H4 (cell line): Measurements from ENCODE around the gene IL12A. TPM values are rescaled to one million over a fixed set of nuclear protein-coding genes. Genes with fewer than 3 reads are reported as not detected.

ENCODE experiments used
- DNase-seq: peaks from one replicate; pipeline ENCODE4 v3.0.0-alpha.2; 2015; ENCODE audit warnings: low spot score
- total RNA-seq: library from RNA; depleted of rRNA; stranded (reverse); fragments of >200 nt; shearing (Covaris generic); gene quantifications from 2 replicates; pipeline ENCODE4 v1.2.3, GENCODE V29; 2014

Gene IL12A
- total RNA-seq, 1 experiment from 2014 or later: 2.1 TPM

GRCh38 chr3:159989973-159990846 is 1.6 kb downstream of the IL12A start:
- DNase-seq: no peak

- no peak for DNase-seq
These were observed 3.0 kb downstream of the IL12A start for GRCh38 chr3:159991591-159991990.

GRCh38 chr3:159992589-159992988 is 4.0 kb downstream of the IL12A start:
- no peak for DNase-seq

GRCh38 chr3:159994182-159994581 is 5.5 kb downstream of the IL12A start:
- no peak for DNase-seq

- DNase-seq: no peak
These were observed 6.5 kb downstream of the IL12A start for GRCh38 chr3:159995091-159995490.

GRCh38 chr3:159996018-159996417 is 7.4 kb downstream of the IL12A start:
- DNase-seq: no peak

GRCh38 chr3:159996959-159997358 is 8.3 kb downstream of the IL12A start:
- no peak for DNase-seq

- DNase-seq: no peak
These were observed 12.6 kb downstream of the IL12A start for GRCh38 chr3:160001148-160001760.

GRCh38 chr3:160001850-160002623 is 13.4 kb downstream of the IL12A start:
- DNase-seq: no peak

GRCh38 chr3:160003520-160004128 is 15.0 kb downstream of the IL12A start:
- DNase-seq: peak; percentile 67

- no peak for DNase-seq
These were observed 16.4 kb downstream of the IL12A start for GRCh38 chr3:160005004-160005403.

- peak; percentile 72 for DNase-seq
These were observed 17.9 kb downstream of the IL12A start for GRCh38 chr3:160006282-160007163.

- DNase-seq: no peak
These were observed 20.3 kb downstream of the IL12A start for GRCh38 chr3:160008961-160009360.

GRCh38 chr3:160009525-160009924 is 20.9 kb downstream of the IL12A start:
- DNase-seq: no peak

GRCh38 chr3:160010578-160010977 is 21.9 kb downstream of the IL12A start:
- no peak for DNase-seq

- DNase-seq: no peak
These were observed 23.5 kb downstream of the IL12A start for GRCh38 chr3:160012108-160012507.

GRCh38 chr3:160016972-160017371 is 28.3 kb downstream of the IL12A start:
- DNase-seq: no peak

- DNase-seq: no peak
These were observed 30.3 kb downstream of the IL12A start for GRCh38 chr3:160018959-160019358.

- no peak for DNase-seq
These were observed 31.5 kb downstream of the IL12A start for GRCh38 chr3:160020057-160020711.

- DNase-seq: no peak
These were observed 33.4 kb downstream of the IL12A start for GRCh38 chr3:160022068-160022467.
